ENCODE data around the gene HSD3B7. TPM values are rescaled to one million over a fixed set of nuclear protein-coding genes. Genes with fewer than 3 reads are reported as not detected.

The HSD3B7 gene
- total and polyA plus RNA-seq, 5 experiments from 2014 or later = 0.07 to 1.9 (median 0.65) TPM; not detected in 1

- H3K27me3 Mint-ChIP-seq = no peaks in the 10 kb centered on the region
These were observed 1.4 kb downstream of the HSD3B7 start for GRCh38 chr16:30986129-30986991.

GRCh38 chr16:30987581-30988190, 2.7 kb downstream of the HSD3B7 start:
- POLR2A ChIA-PET = no interaction called here
- Mint-ChIP-seq H3K4me1 (peaks cover 0 to 4% (median 1%) of the 10 kb centered on the region in 4 donors), H3K36me3 (peaks cover 0 to 8% (median 0%) of the 10 kb centered on the region in 3 donors), H3K4me3 (no peak overlapping the region), H3K27me3 (no peaks in the 10 kb centered on the region), H3K9me3 (no peaks in the 10 kb centered on the region), H3K27ac (peak overlapping the region in 1 of 10 donors; percentile 37)
- ATAC-seq (no peak), DNase-seq (no peak)

More at GRCh38 chr16:30986129-30986991, 1.4 kb downstream of the HSD3B7 start:
- no peak for ATAC-seq
- Mint-ChIP-seq H3K9me3 (no peaks in the 10 kb centered on the region), H3K27ac (peak overlapping the region in 1 of 10 donors; percentile 46), H3K4me3 (no peak overlapping the region), H3K4me1 (peaks cover 0 to 4% (median 2%) of the 10 kb centered on the region in 4 donors), H3K36me3 (peaks cover 0 to 18% (median 2%) of the 10 kb centered on the region in 3 donors)
- DNase-seq = no peak
- POLR2A ChIA-PET = interaction anchor here (0.6 to 1.7 kb wide), 2 partner anchors 9 to 156 kb away, joined by 3 to 6 read pairs; no protein-coding TSS in a partner anchor

- ATAC-seq (no peak), DNase-seq (no peak)
- H3K9me3 Mint-ChIP-seq = no peaks in the 10 kb centered on the region
- POLR2A ChIA-PET = interaction anchor here (0.6 kb wide), 1 partner anchor 79 kb away, joined by 4 read pairs; no protein-coding TSS in a partner anchor
- no peak overlapping the region for H3K27ac Mint-ChIP-seq
- no peak overlapping the region for H3K4me3 Mint-ChIP-seq
- H3K27me3 Mint-ChIP-seq = no peaks in the 10 kb centered on the region
- H3K36me3 Mint-ChIP-seq = no peaks in the 10 kb centered on the region
- H3K4me1 Mint-ChIP-seq = peaks cover 0 to 3% (median 2%) of the 10 kb centered on the region in 4 donors
These were observed 4.6 kb downstream of the HSD3B7 start for GRCh38 chr16:30989469-30990047.

GRCh38 chr16:30990105-30990504, 5.1 kb downstream of the HSD3B7 start:
- H3K4me3 Mint-ChIP-seq = no peak overlapping the region
- no peak for ATAC-seq
- POLR2A ChIA-PET = no interaction called here
- no peak overlapping the region for H3K27ac Mint-ChIP-seq
- no peaks in the 10 kb centered on the region for H3K36me3 Mint-ChIP-seq
- DNase-seq = no peak
- no peaks in the 10 kb centered on the region for H3K9me3 Mint-ChIP-seq
- no peaks in the 10 kb centered on the region for H3K27me3 Mint-ChIP-seq
- H3K4me1 Mint-ChIP-seq = peaks cover 0 to 4% (median 2%) of the 10 kb centered on the region in 4 donors

GRCh38 chr16:30991052-30991451, 6.0 kb downstream of the HSD3B7 start:
- H3K27ac Mint-ChIP-seq = no peak overlapping the region
- H3K27me3 Mint-ChIP-seq = no peaks in the 10 kb centered on the region
- peaks cover 0 to 4% (median under 1%) of the 10 kb centered on the region in 4 donors for H3K4me1 Mint-ChIP-seq
- POLR2A ChIA-PET = no interaction called here
- ATAC-seq = no peak
- no peaks in the 10 kb centered on the region for H3K36me3 Mint-ChIP-seq
- H3K9me3 Mint-ChIP-seq = no peaks in the 10 kb centered on the region
- DNase-seq = no peak
- H3K4me3 Mint-ChIP-seq = no peak overlapping the region

GRCh38 chr16:30992276-30992780, 7.3 kb downstream of the HSD3B7 start:
- Mint-ChIP-seq H3K9me3 (no peaks in the 10 kb centered on the region), H3K4me3 (no peak overlapping the region), H3K27me3 (no peaks in the 10 kb centered on the region), H3K4me1 (peaks cover 3 to 12% (median 8%) of the 10 kb centered on the region in 4 donors), H3K36me3 (no peaks in the 10 kb centered on the region), H3K27ac (no peak overlapping the region)
- no peak for DNase-seq
- POLR2A ChIA-PET = interaction anchor here (0.5 kb wide), 1 partner anchor 49 kb away, joined by 6 read pairs; no protein-coding TSS in a partner anchor
- no peak for ATAC-seq

GRCh38 chr16:30992931-30993816, 8.2 kb downstream of the HSD3B7 start:
- no peaks in the 10 kb centered on the region for H3K36me3 Mint-ChIP-seq
- no peak overlapping the region for H3K4me3 Mint-ChIP-seq
- ATAC-seq (no peak), DNase-seq (no peak)
- H3K9me3 Mint-ChIP-seq = no peaks in the 10 kb centered on the region
- POLR2A ChIA-PET = interaction anchor here (0.5 to 1.6 kb wide), 3 partner anchors 8 to 49 kb away, joined by 3 to 6 read pairs (median 6); partner anchors contain the start of gene HSD3B7
- peaks cover 3 to 12% (median 8%) of the 10 kb centered on the region in 4 donors for H3K4me1 Mint-ChIP-seq
- no peaks in the 10 kb centered on the region for H3K27me3 Mint-ChIP-seq
- no peak overlapping the region for H3K27ac Mint-ChIP-seq

- H3K36me3 Mint-ChIP-seq = no peaks in the 10 kb centered on the region
- H3K4me3 Mint-ChIP-seq = peak overlapping the region; percentile 45 to 90 (median 76)
- H3K27ac Mint-ChIP-seq = peak overlapping the region in 7 of 10 donors; percentile 12 to 94 (median 67)
These were observed 10.9 kb downstream of the HSD3B7 start for GRCh38 chr16:30995927-30996323.

GRCh38 chr16:30996324-30996984, 11.4 kb downstream of the HSD3B7 start:
- Mint-ChIP-seq H3K9me3 (no peaks in the 10 kb centered on the region), H3K27ac (peak overlapping the region; percentile 65 to 95 (median 92)), H3K4me1 (peaks cover 2 to 12% (median 8%) of the 10 kb centered on the region in 4 donors), H3K27me3 (no peaks in the 10 kb centered on the region), H3K36me3 (no peaks in the 10 kb centered on the region), H3K4me3 (peak overlapping the region; percentile 81 to 93 (median 84))
- DNase-seq (no peak), ATAC-seq (peak in 1 of 2 donors; percentile 5)
- POLR2A ChIA-PET = interaction anchor here (0.9 to 2.2 kb wide), 3 partner anchors 77 to 146 kb away, joined by 4 to 11 read pairs (median 4); partner anchors contain the start of genes PRSS8, ZNF646 and ZNF668

More at GRCh38 chr16:30995927-30996323, 10.9 kb downstream of the HSD3B7 start:
- DNase-seq (no peak), ATAC-seq (no peak)
- H3K27me3 Mint-ChIP-seq = no peaks in the 10 kb centered on the region
- POLR2A ChIA-PET = interaction anchor here (0.7 to 2.2 kb wide), 2 partner anchors 10 to 78 kb away, joined by 3 to 11 read pairs; partner anchors contain the start of genes ZNF646 and ZNF668
- no peaks in the 10 kb centered on the region for H3K9me3 Mint-ChIP-seq
- H3K4me1 Mint-ChIP-seq = peaks cover 3 to 12% (median 8%) of the 10 kb centered on the region in 4 donors

- Mint-ChIP-seq H3K27ac (peak overlapping the region; percentile 65 to 95 (median 92)), H3K27me3 (no peaks in the 10 kb centered on the region), H3K9me3 (no peaks in the 10 kb centered on the region), H3K4me3 (peak overlapping the region; percentile 81 to 93 (median 84)), H3K4me1 (peaks cover 2 to 12% (median 8%) of the 10 kb centered on the region in 4 donors), H3K36me3 (no peaks in the 10 kb centered on the region)
- peak; percentile 97 to 99 for ATAC-seq
- POLR2A ChIA-PET = interaction anchor here (0.7 to 2.2 kb wide), 4 partner anchors 77 to 145 kb away, joined by 3 to 11 read pairs (median 4); partner anchors contain the start of genes KAT8, PRSS8, ZNF646 and ZNF668
- peak; percentile 51 to 93 (median 75) for DNase-seq
These were observed 12.1 kb downstream of the HSD3B7 start for GRCh38 chr16:30996985-30997724.
